ENCODE data around the gene CREBBP. TPM values are rescaled to one million over a fixed set of nuclear protein-coding genes. Genes with fewer than 3 reads are reported as not detected.

The CREBBP gene
- total and polyA plus RNA-seq, 9 of the 15 experiments (the other 6 are each of a cell fraction or from before 2014, with no cell fraction given) = 0.70 to 24.8 (median 5.6) TPM

- Histone ChIP-seq H3K27me3 (ENCODE audit: control insufficient read depth in 2 of 2, insufficient read depth in 2 of 2, low read length in 2 of 2) (no peaks in the 10 kb centered on the region), H2AFZ (ENCODE audit: low read depth, low read length) (no peak overlapping the region), H3K27ac (ENCODE audit: extremely low read depth, low read depth, low read length) (no peak overlapping the region), H3K9me1 (ENCODE audit: control insufficient read depth, insufficient read depth, low read length) (no peaks in the 10 kb centered on the region), H3K9me3 (replicated peaks; ENCODE audit: control insufficient read depth, insufficient read depth, low read depth, low read length) (no peaks in the 10 kb centered on the region), H3K4me3 (no peak overlapping the region), H4K20me1 (replicated peaks; ENCODE audit: control insufficient read depth, insufficient read depth, low read length) (peaks cover 13% of the 10 kb centered on the region; the same call in 1 of the 2 replicates), H3K79me2 (ENCODE audit: control insufficient read depth, insufficient read depth, low read length) (peaks cover 91% of the 10 kb centered on the region), H3K4me1 (replicated peaks in 1 of 2; ENCODE audit: control insufficient read depth in 2 of 2, insufficient read depth in 2 of 2, low read length in 2 of 2) (peaks cover 10 to 18% of the 10 kb centered on the region in 2 experiments; a peak in 4 of 5 replicates), H3K36me3 (ENCODE audit: control insufficient read depth, insufficient read depth, low read length) (no peaks in the 10 kb centered on the region), H3K9ac (ENCODE audit: insufficient read depth in 1 of 2, low read depth in 2 of 2, low read length in 2 of 2) (no peak overlapping the region), H3K4me2 (ENCODE audit: insufficient read depth, low read length) (no peak overlapping the region)
- ChIA-PET CTCF (ENCODE audit: low intra/inter-chr PET ratio) (no interaction called here), POLR2A (interaction anchor here (1.0 to 1.6 kb wide), 3 partner anchors 9 to 11 kb away, joined by 4 to 5 read pairs (median 4); no protein-coding TSS in a partner anchor)
- ATAC-seq = no peak
- intact Hi-C loops (cut with micrococcal nuclease) (no loop called here), in situ Hi-C loops (cut with MboI) (no loop called here)
- DNase-seq (ENCODE audit: extremely low read depth in 1 of 4, low spot score in 3 of 4) = no peak
- BruUV-seq (replicated peaks) = no TSS peak
- TF ChIP-seq PHB (CRISPR knock-in tag; IDR thresholded peaks at IDR 0.05) (no peak), CEBPG (CRISPR knock-in tag; IDR thresholded peaks at IDR 0.05) (no peak), CEBPG (tag; conservative IDR thresholded peaks at IDR 0.05 in 1 of 2, IDR thresholded peaks at IDR 0.05 in 1 of 2) (0 out of 4 replicates have a peak, but pooled peaks of 1 of the 2 experiments have one; percentile 24), CEBPB (tag; IDR thresholded peaks at IDR 0.05) (peak; percentile 87)
- WGBS (ENCODE audit: insufficient coverage, low coverage, missing lambda C conversion rate) = 68% methylated on average over 12 of the region's 12 CpGs
- FAIRE-seq = no peak
Observed at GRCh38 chr16:3857189-3858043, 23.1 kb downstream of the CREBBP start.

All from K562 (cell line).